Mucosa of descending colon (tissue), 3 donors: ENCODE results near the gene IL1RL2. TPM values are rescaled to one million over a fixed set of nuclear protein-coding genes. Genes with fewer than 3 reads are reported as not detected.

ENCODE experiments used
- ATAC-seq: fragments of 200-7000 bp; cut with Tn5 transposase; one replicate; pipeline ENCODE4 v1.9.1; 2020; ENCODE audit warnings: mild to moderate bottlenecking, moderate library complexity
- DNase-seq, 3 donors: peaks; one replicate each; pipeline ENCODE4 v3.0.0-alpha.2; 2020
- H3K36me3 ChIP-seq: fragments of 200-600 bp; one replicate; pipeline ENCODE4 v1.8.0; 2021; ENCODE audit warnings: low read depth, mild to moderate bottlenecking
- H3K4me1 ChIP-seq: fragments of 200-600 bp; one replicate; pipeline ENCODE4 v1.8.0; 2021; ENCODE audit warnings: low read depth, mild to moderate bottlenecking
- H3K4me3 ChIP-seq: fragments of 200-600 bp; one replicate; pipeline ENCODE4 v1.8.0; 2021; ENCODE audit warnings: mild to moderate bottlenecking
- H3K9me3 ChIP-seq: fragments of 200-600 bp; one replicate; pipeline ENCODE4 v1.8.0; 2021; ENCODE audit warnings: mild to moderate bottlenecking
- intact Hi-C, 2 donors: fragments of 100-400 bp; cut with DNase I in 1 of 2; cut with micrococcal nuclease in 1 of 2; formaldehyde crosslinking; loops; one replicate each; pipeline versions ENCODE4 v1.11.0 to v1.11.1; 2022; cut with DNase I, micrococcal nuclease
- total RNA-seq, 3 donors: library from RNA; stranded (reverse); fragmentation: NEBNext Ultra II Directional in 2 of 3; extraction: Animal tissue kit (Norgen Biotek cat#: 25700) in 2 of 3; gene quantifications; one replicate each; pipeline versions ENCODE4 v1.2.1 to v1.2.4, GENCODE V29; 2021 to 2023
- TF ChIP-seq, protein P1 (sequence below): fragments of 200-600 bp; IDR thresholded peaks from one replicate; pipeline ENCODE4 v1.8.0; 2022; ENCODE audit warnings: antibody characterized with exemption, mild to moderate bottlenecking
- donor health status: DM: no; HTN: no; CAD: no; lungs with moderate emphysema.
- donor health status: DM: no; HTN: no; CAD: no.
- donor health status: DM: no; HTN: yes; CAD: no.

The IL1RL2 gene
- total RNA-seq, 3 donors from 2014 or later: 1.5 to 1.7 (median 1.5) TPM

DNA sequence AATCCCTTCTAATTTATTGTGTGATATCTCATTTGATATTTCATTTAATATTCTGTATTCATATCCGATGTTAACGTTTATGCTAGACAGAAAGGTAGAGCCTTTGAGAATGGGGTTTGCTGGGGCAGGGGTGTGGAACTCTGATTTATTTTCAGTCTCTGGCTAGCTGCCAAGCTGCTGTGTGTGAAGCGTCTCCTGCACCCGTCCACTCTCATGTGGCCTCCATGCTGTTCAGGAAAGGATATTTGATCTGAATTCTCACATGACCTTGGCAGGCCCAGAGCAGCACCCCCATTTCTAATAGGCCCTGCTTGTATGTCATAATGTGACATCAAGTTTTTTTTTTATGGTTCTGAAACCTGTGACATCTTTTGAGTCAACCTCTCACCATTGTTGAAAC, 42.7 kb upstream of the IL1RL2 start:
- H3K36me3 ChIP-seq: no peaks in the 10 kb centered on the region
- no peak overlapping the region for H3K4me3 ChIP-seq
- H3K9me3 ChIP-seq: peaks cover 9% of the 10 kb centered on the region
- no peak for ATAC-seq
- peak in 1 of 3 donors; percentile 31 for DNase-seq
- TF ChIP-seq, protein P1, sequence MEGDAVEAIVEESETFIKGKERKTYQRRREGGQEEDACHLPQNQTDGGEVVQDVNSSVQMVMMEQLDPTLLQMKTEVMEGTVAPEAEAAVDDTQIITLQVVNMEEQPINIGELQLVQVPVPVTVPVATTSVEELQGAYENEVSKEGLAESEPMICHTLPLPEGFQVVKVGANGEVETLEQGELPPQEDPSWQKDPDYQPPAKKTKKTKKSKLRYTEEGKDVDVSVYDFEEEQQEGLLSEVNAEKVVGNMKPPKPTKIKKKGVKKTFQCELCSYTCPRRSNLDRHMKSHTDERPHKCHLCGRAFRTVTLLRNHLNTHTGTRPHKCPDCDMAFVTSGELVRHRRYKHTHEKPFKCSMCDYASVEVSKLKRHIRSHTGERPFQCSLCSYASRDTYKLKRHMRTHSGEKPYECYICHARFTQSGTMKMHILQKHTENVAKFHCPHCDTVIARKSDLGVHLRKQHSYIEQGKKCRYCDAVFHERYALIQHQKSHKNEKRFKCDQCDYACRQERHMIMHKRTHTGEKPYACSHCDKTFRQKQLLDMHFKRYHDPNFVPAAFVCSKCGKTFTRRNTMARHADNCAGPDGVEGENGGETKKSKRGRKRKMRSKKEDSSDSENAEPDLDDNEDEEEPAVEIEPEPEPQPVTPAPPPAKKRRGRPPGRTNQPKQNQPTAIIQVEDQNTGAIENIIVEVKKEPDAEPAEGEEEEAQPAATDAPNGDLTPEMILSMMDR: no peak
- intact Hi-C loops: loop anchor here in 1 of 2 donors (10.0 kb wide), 1 partner anchor 119 kb away; no protein-coding TSS in a partner anchor
- peaks cover 4% of the 10 kb centered on the region for H3K4me1 ChIP-seq

DNA sequence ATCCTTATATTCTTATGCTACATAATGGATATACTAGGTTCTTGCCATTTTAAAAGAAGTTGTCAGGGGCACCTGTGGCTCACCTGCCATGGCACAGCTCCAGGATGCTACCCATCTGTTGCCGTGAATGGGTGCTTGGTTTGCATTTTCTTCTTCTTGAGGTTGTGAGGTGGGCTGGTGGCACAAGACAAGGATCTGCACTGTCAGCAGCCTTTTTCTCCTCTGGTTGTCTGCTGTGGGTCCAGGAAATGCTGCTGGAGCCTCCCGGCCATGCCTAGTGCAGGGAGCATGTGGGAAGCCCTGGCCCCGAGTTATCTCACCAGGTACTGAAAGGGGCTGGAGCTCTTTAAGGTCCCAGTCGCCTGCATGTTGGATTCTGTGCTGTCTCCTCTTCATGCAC, 41.7 kb upstream of the IL1RL2 start:
- ATAC-seq: no peak
- peaks cover 4% of the 10 kb centered on the region for H3K4me1 ChIP-seq
- intact Hi-C loops: loop anchor here in 1 of 2 donors (10.0 kb wide), 1 partner anchor 120 kb away; no protein-coding TSS in a partner anchor

DNA sequence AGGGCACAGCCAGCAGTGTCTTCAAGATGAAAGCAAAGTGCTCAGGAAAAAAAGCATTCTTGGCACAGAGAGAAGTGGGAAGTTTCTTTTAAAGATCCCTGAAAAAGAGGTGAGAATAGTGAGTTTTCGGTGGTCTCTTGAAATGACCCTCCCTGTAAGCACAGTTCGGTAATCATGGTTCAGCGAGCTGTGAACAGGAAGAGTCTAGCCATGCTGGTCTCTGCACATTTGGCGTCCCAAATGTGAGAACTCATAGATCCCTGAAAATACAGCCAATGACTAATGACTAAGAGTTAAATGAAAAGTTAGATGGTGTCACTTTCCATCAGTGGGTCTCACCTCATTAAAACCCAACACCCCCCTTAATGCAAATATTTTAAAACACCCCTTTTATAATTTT, 40.9 kb upstream of the IL1RL2 start:
- TF ChIP-seq, protein P1: no peak
- peaks cover 9% of the 10 kb centered on the region for H3K9me3 ChIP-seq
- no peaks in the 10 kb centered on the region for H3K36me3 ChIP-seq
- H3K4me3 ChIP-seq: no peak overlapping the region
- intact Hi-C loops: loop anchor here in 1 of 2 donors (10.0 kb wide), 1 partner anchor 121 kb away; no protein-coding TSS in a partner anchor
- DNase-seq (no peak), ATAC-seq (no peak)
- H3K4me1 ChIP-seq: peaks cover 4% of the 10 kb centered on the region

More for the DNA sequence above, 41.7 kb upstream of the IL1RL2 start:
- H3K36me3 ChIP-seq: no peaks in the 10 kb centered on the region
- no peak for DNase-seq
- peaks cover 9% of the 10 kb centered on the region for H3K9me3 ChIP-seq
- H3K4me3 ChIP-seq: no peak overlapping the region
- TF ChIP-seq, protein P1: no peak

DNA sequence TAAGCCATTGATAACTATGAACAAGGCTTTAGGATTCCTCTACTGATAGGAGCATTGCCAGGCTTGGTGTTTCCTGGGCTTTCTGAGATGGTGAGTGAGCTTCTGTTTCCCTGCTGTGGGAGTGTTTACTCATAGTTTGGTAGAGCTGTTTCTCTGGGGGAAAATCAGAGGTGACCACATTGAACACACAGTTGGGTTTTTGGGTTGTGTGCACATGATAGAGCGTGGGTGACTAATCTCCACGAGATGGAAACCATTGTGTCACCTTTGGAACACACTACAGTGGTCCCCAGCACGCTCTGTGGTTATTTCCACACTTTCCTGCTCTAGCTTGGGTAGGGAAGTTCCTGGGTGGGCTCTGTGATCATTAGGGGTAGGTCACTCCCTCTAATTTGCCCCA, 38.9 kb upstream of the IL1RL2 start:
- ATAC-seq (peak; percentile 25), DNase-seq (no peak)
- TF ChIP-seq, protein P1: no peak
- no peak overlapping the region for H3K4me3 ChIP-seq
- peaks cover 9% of the 10 kb centered on the region for H3K9me3 ChIP-seq
- intact Hi-C loops: loop anchor here in 1 of 2 donors (10.0 kb wide), 1 partner anchor 123 kb away; no protein-coding TSS in a partner anchor
- peaks cover 4% of the 10 kb centered on the region for H3K4me1 ChIP-seq
- no peaks in the 10 kb centered on the region for H3K36me3 ChIP-seq

DNA sequence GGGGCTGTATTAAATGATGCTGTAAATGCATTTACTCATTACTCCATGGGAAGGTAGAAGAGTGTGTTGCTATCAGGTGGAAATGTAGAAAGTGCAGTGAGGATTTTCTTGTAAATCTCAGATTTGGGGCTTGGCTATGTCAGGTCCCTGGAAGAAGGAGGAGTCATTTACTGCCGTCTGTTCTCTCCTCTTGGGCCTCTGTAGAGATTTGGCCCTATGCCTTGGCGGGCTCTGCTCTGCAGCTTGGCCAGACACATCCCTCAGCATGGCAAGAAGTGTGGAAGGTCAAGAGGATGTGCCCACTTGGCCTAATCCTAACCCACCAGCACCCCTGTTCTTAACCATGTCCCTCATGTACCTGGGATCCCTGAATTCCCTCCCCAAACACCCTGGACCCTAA, 37.6 kb upstream of the IL1RL2 start:
- intact Hi-C loops: loop anchor here in 1 of 2 donors (10.0 kb wide), 1 partner anchor 124 kb away; no protein-coding TSS in a partner anchor
- no peak for DNase-seq
- H3K4me3 ChIP-seq: no peak overlapping the region
- TF ChIP-seq, protein P1: no peak
- no peak for ATAC-seq
- peaks cover 4% of the 10 kb centered on the region for H3K4me1 ChIP-seq
- no peaks in the 10 kb centered on the region for H3K36me3 ChIP-seq
- H3K9me3 ChIP-seq: peaks cover 9% of the 10 kb centered on the region
